MM.1S (cell line): Measurements from ENCODE around the gene NEURL4.

ENCODE experiments used
- DNase-seq: peaks from one replicate; pipeline ENCODE4 v3.0.0-alpha.2; 2015
- H2AFZ ChIP-seq: fragments of 300-600 bp; sonication (generic); 2 replicates; pipeline ENCODE4 v1.6.0; 2016; ENCODE audit warnings: antibody characterized with exemption, low read length
- H3F3A ChIP-seq: fragments of 300-600 bp; sonication (generic); 2 replicates; pipeline ENCODE4 v1.6.1; 2016; ENCODE audit warnings: mild to moderate bottlenecking, antibody characterized with exemption, low read length, moderate library complexity, mixed read lengths; ENCODE audit not compliant: insufficient read depth
- H3K27ac ChIP-seq: fragments of 300-600 bp; sonication (generic); 2 replicates; pipeline ENCODE4 v1.5.1; 2016; ENCODE audit warnings: mild to moderate bottlenecking, low read length
- H3K27me3 ChIP-seq: fragments of 300-600 bp; sonication (generic); replicated peaks from 2 replicates; pipeline ENCODE4 v1.6.0; 2016; ENCODE audit warnings: low read length; ENCODE audit not compliant: insufficient read depth
- H3K36me3 ChIP-seq: fragments of 300-600 bp; sonication (generic); replicated peaks from 2 replicates; pipeline ENCODE4 v1.6.1; 2016; ENCODE audit warnings: mild to moderate bottlenecking, low read length, mixed read lengths; ENCODE audit not compliant: insufficient read depth
- H3K4me1 ChIP-seq: fragments of 300-600 bp; sonication (generic); 2 replicates; pipeline ENCODE4 v1.6.1; 2016; ENCODE audit warnings: low read length, mixed read lengths
- H3K4me2 ChIP-seq: fragments of 300-600 bp; sonication (generic); 2 replicates; pipeline ENCODE4 v1.6.0; 2016; ENCODE audit warnings: low read depth, low read length
- H3K4me3 ChIP-seq: fragments of 300-600 bp; sonication (generic); 2 replicates; pipeline ENCODE4 v1.5.1; 2016; ENCODE audit warnings: low read length, mixed read lengths
- H3K79me2 ChIP-seq: fragments of 300-600 bp; sonication (generic); 2 replicates; pipeline ENCODE4 v1.6.1; 2016; ENCODE audit warnings: mixed run types, low read length, mixed read lengths
- H3K9ac ChIP-seq: fragments of 300-600 bp; sonication (generic); 2 replicates; pipeline ENCODE4 v1.6.1; 2016; ENCODE audit warnings: low read length, mixed read lengths
- H3K9me2 ChIP-seq: fragments of 300-600 bp; sonication (generic); replicated peaks from 2 replicates; pipeline ENCODE4 v1.6.1; 2016; ENCODE audit warnings: mild to moderate bottlenecking, low read length, mixed read lengths; ENCODE audit not compliant: insufficient read depth
- H3K9me3 ChIP-seq: fragments of 300-600 bp; sonication (generic); replicated peaks from 2 replicates; pipeline ENCODE4 v1.6.1; 2016; ENCODE audit warnings: mild to moderate bottlenecking, low read length, mixed read lengths; ENCODE audit not compliant: insufficient read depth
- H4K20me1 ChIP-seq: fragments of 300-600 bp; sonication (generic); 2 replicates; pipeline ENCODE4 v1.6.1; 2016; ENCODE audit warnings: mild to moderate bottlenecking, low read length, moderate library complexity, mixed read lengths; ENCODE audit not compliant: insufficient read depth
- CTCF ChIP-seq: fragments of 300-600 bp; sonication (generic); IDR thresholded peaks from 2 replicates; pipeline ENCODE4 v1.5.1; 2016; ENCODE audit warnings: antibody characterized with exemption, low read length, mixed read lengths
- EZH2 ChIP-seq: fragments of 300-600 bp; sonication (generic); optimal IDR thresholded peaks from 2 replicates; pipeline ENCODE3; 2017; ENCODE audit warnings: low read depth, mild to moderate bottlenecking, antibody characterized with exemption, low read length, mixed read lengths
- EZH2phosphoT487 ChIP-seq: fragments of 300-600 bp; sonication (generic); IDR thresholded peaks from 2 replicates; pipeline ENCODE4 v1.6.1; 2018; ENCODE audit warnings: antibody characterized with exemption, low read length

The NEURL4 gene

GRCh38 chr17:7327056-7327455 is 2.1 kb downstream of the NEURL4 start:
- no peaks in the 10 kb centered on the region for H3K9me3 ChIP-seq
- H3K9me2 ChIP-seq = no peaks in the 10 kb centered on the region
- peaks cover 18% of the 10 kb centered on the region for H3K79me2 ChIP-seq
- no peak overlapping the region for H3K4me3 ChIP-seq
- no peaks in the 10 kb centered on the region for H4K20me1 ChIP-seq
- TF ChIP-seq CTCF = no peak
- no peak for TF ChIP-seq EZH2phosphoT487
- TF ChIP-seq EZH2 = no peak
- H3K9ac ChIP-seq = no peak overlapping the region
- no peak overlapping the region for H3K27ac ChIP-seq
- no peaks in the 10 kb centered on the region for H3K36me3 ChIP-seq
- no peak for DNase-seq
- H3K4me1 ChIP-seq = peaks cover 15% of the 10 kb centered on the region
- H3K4me2 ChIP-seq = no peak overlapping the region
- H2AFZ ChIP-seq = no peak overlapping the region
- H3F3A ChIP-seq = peaks cover 5% of the 10 kb centered on the region
- H3K27me3 ChIP-seq = no peaks in the 10 kb centered on the region

- Histone ChIP-seq H3K4me3 (no peak overlapping the region), H3K4me2 (no peak overlapping the region), H4K20me1 (no peaks in the 10 kb centered on the region), H3F3A (no peaks in the 10 kb centered on the region; the same call in 1 of the 2 replicates), H3K9me2 (no peaks in the 10 kb centered on the region), H3K79me2 (peaks cover 18% of the 10 kb centered on the region), H3K4me1 (peaks cover 11% of the 10 kb centered on the region), H3K27ac (no peak overlapping the region), H3K27me3 (no peaks in the 10 kb centered on the region), H3K9ac (no peak overlapping the region), H3K36me3 (no peaks in the 10 kb centered on the region), H3K9me3 (no peaks in the 10 kb centered on the region), H2AFZ (no peak overlapping the region)
- TF ChIP-seq CTCF (no peak), EZH2 (no peak), EZH2phosphoT487 (no peak)
- DNase-seq = no peak
Observed at GRCh38 chr17:7326186-7326585, 2.9 kb downstream of the NEURL4 start.

GRCh38 chr17:7325031-7325528 is 4.1 kb downstream of the NEURL4 start:
- Histone ChIP-seq H3F3A (no peaks in the 10 kb centered on the region; the same call in 1 of the 2 replicates), H3K9ac (no peak overlapping the region), H2AFZ (no peak overlapping the region), H3K4me3 (no peak overlapping the region), H3K36me3 (no peaks in the 10 kb centered on the region), H3K4me2 (no peak overlapping the region), H3K9me2 (no peaks in the 10 kb centered on the region), H3K27ac (no peak overlapping the region), H3K27me3 (no peaks in the 10 kb centered on the region), H4K20me1 (no peaks in the 10 kb centered on the region), H3K79me2 (peaks cover 18% of the 10 kb centered on the region), H3K9me3 (no peaks in the 10 kb centered on the region), H3K4me1 (peaks cover 6% of the 10 kb centered on the region; the same call in 1 of the 2 replicates)
- TF ChIP-seq CTCF (no peak), EZH2phosphoT487 (no peak), EZH2 (no peak)
- DNase-seq = no peak
